Panc1 (cell line): ENCODE data around the gene KRTAP10-11. TPM values are rescaled to one million over a fixed set of nuclear protein-coding genes. Genes with fewer than 3 reads are reported as not detected.

Source experiments
- ATAC-seq: fragments of 200-7000 bp; cut with Tn5 transposase; 2 replicates; pipeline ENCODE4 v1.9.1; 2020; ENCODE audit warnings: mild to moderate bottlenecking, moderate library complexity
- BruUV-seq: library from RNA; stranded (reverse); fragments of 400-500 nt; replicated peaks from 2 replicates; lab custom pipeline; 2021; lab: Mats Ljungman, UMichigan
- CTCF ChIA-PET: fragments of 300-600 bp; sonication (Branson Sonifier 250); formaldehyde crosslinking; loops from one replicate; lab custom pipeline; 2022; ENCODE audit warnings: antibody characterized with exemption; lab: Charles Lee
- POLR2A ChIA-PET: fragments of 300-600 bp; sonication (Branson Sonifier 250); formaldehyde crosslinking; loops from one replicate; lab custom pipeline; 2022; ENCODE audit warnings: antibody characterized with exemption; lab: Charles Lee
- DNase-seq: peaks from one replicate; pipeline ENCODE4 v3.0.0-alpha.2; 2010; ENCODE audit warnings: low read depth, low spot score
- H3K27ac ChIP-seq: 2 replicates; pipeline ENCODE4 v1.5.1; 2011; ENCODE audit warnings: mild to moderate bottlenecking, low read length, inconsistent platforms
- H3K27me3 ChIP-seq: fragments of 200-500 bp; sonication (Bioruptor generic); 2 replicates; pipeline ENCODE4 v1.6.0; 2014; ENCODE audit warnings: low read length, inconsistent platforms; ENCODE audit not compliant: control insufficient read depth, insufficient read depth
- H3K36me3 ChIP-seq: fragments of 200-500 bp; sonication (Bioruptor generic); 2 replicates; pipeline ENCODE4 v1.5.1; 2014; ENCODE audit warnings: inconsistent platforms, mild to moderate bottlenecking, low read length, moderate library complexity; ENCODE audit not compliant: control insufficient read depth, insufficient read depth
- H3K4me1 ChIP-seq: 2 replicates; pipeline ENCODE4 v1.5.1; 2011; ENCODE audit warnings: inconsistent platforms, mild to moderate bottlenecking, low read length, moderate library complexity; ENCODE audit not compliant: control insufficient read depth, insufficient read depth
- H3K4me3 ChIP-seq, 2 experiments: 2 replicates each; pipeline ENCODE4 v1.5.1; 2011 to 2012; ENCODE audit warnings: low read depth in 2 of 2, low read length in 2 of 2, mild to moderate bottlenecking in 2 of 2, inconsistent platforms in 1 of 2, moderate library complexity in 1 of 2
- H3K9me3 ChIP-seq: fragments of 200-500 bp; sonication (Bioruptor generic); 2 replicates; pipeline ENCODE4 v1.5.1; 2014; ENCODE audit warnings: low read depth, mild to moderate bottlenecking, inconsistent platforms, low read length, moderate library complexity; ENCODE audit not compliant: control insufficient read depth, insufficient read depth
- POLR2AphosphoS5 ChIP-seq: IDR thresholded peaks from 2 replicates; pipeline ENCODE4 v1.6.1; 2012; ENCODE audit warnings: mild to moderate bottlenecking, low read depth, low read length, moderate library complexity
- SIN3A ChIP-seq: IDR thresholded peaks from 2 replicates; pipeline ENCODE4 v1.6.1; 2012; ENCODE audit warnings: low read depth, mild to moderate bottlenecking, low read length, moderate library complexity, borderline replicate concordance; ENCODE audit not compliant: insufficient read depth
- TCF7L2 ChIP-seq: IDR thresholded peaks from 2 replicates; pipeline ENCODE4 v1.6.1; 2011; ENCODE audit warnings: mild to moderate bottlenecking, low read depth, low read length, inconsistent platforms
- in situ Hi-C: cut with HindIII; loops from 2 replicates; pipeline ENCODE4 v1.10.0; 2016; ENCODE audit warnings: low sequenced_read_pairs, low pct_unique_long_range_greater_than_20kb
- intact Hi-C: fragments of 100-400 bp; cut with micrococcal nuclease; formaldehyde crosslinking; loops from one replicate; pipeline ENCODE4 v1.10.0; 2022; ENCODE audit not compliant: unreplicated experiment
- total RNA-seq: library from RNA; stranded (reverse); gene quantifications from one replicate; pipeline ENCODE4 v1.2.1, GENCODE V29; 2021; ENCODE audit not compliant: unreplicated experiment
- TF ChIP-seq, protein P1 (sequence below), 2 experiments: IDR thresholded peaks; 2 replicates each; pipeline ENCODE4 v1.6.1; 2011 to 2012; ENCODE audit warnings: low read depth in 2 of 2, control low read depth in 1 of 2, low read length in 1 of 2, mild to moderate bottlenecking in 1 of 2, moderate library complexity in 1 of 2; ENCODE audit not compliant: insufficient read depth in 1 of 2
- TF ChIP-seq, protein P2 (sequence below): fragments of 450-650 bp; IDR thresholded peaks from 2 replicates; pipeline ENCODE4 v1.5.1; 2017; ENCODE audit warnings: mild to moderate bottlenecking

The KRTAP10-11 gene
- total RNA-seq, 1 experiment from 2014 or later, result not detected

- TF ChIP-seq, protein P1, sequence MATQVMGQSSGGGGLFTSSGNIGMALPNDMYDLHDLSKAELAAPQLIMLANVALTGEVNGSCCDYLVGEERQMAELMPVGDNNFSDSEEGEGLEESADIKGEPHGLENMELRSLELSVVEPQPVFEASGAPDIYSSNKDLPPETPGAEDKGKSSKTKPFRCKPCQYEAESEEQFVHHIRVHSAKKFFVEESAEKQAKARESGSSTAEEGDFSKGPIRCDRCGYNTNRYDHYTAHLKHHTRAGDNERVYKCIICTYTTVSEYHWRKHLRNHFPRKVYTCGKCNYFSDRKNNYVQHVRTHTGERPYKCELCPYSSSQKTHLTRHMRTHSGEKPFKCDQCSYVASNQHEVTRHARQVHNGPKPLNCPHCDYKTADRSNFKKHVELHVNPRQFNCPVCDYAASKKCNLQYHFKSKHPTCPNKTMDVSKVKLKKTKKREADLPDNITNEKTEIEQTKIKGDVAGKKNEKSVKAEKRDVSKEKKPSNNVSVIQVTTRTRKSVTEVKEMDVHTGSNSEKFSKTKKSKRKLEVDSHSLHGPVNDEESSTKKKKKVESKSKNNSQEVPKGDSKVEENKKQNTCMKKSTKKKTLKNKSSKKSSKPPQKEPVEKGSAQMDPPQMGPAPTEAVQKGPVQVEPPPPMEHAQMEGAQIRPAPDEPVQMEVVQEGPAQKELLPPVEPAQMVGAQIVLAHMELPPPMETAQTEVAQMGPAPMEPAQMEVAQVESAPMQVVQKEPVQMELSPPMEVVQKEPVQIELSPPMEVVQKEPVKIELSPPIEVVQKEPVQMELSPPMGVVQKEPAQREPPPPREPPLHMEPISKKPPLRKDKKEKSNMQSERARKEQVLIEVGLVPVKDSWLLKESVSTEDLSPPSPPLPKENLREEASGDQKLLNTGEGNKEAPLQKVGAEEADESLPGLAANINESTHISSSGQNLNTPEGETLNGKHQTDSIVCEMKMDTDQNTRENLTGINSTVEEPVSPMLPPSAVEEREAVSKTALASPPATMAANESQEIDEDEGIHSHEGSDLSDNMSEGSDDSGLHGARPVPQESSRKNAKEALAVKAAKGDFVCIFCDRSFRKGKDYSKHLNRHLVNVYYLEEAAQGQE (IDR thresholded peaks at IDR 0.05; ENCODE audit: insufficient read depth in 1 of 2, low read depth in 2 of 2, low read length in 1 of 2), result no peak
- TF ChIP-seq TCF7L2 (no peak), POLR2AphosphoS5 (no peak), SIN3A (no peak)
- TF ChIP-seq, protein P2, sequence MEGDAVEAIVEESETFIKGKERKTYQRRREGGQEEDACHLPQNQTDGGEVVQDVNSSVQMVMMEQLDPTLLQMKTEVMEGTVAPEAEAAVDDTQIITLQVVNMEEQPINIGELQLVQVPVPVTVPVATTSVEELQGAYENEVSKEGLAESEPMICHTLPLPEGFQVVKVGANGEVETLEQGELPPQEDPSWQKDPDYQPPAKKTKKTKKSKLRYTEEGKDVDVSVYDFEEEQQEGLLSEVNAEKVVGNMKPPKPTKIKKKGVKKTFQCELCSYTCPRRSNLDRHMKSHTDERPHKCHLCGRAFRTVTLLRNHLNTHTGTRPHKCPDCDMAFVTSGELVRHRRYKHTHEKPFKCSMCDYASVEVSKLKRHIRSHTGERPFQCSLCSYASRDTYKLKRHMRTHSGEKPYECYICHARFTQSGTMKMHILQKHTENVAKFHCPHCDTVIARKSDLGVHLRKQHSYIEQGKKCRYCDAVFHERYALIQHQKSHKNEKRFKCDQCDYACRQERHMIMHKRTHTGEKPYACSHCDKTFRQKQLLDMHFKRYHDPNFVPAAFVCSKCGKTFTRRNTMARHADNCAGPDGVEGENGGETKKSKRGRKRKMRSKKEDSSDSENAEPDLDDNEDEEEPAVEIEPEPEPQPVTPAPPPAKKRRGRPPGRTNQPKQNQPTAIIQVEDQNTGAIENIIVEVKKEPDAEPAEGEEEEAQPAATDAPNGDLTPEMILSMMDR, result no peak
- ATAC-seq, result no peak
These were observed 49.0 kb downstream of the KRTAP10-11 start for GRCh38 chr21:44695184-44695583.

GRCh38 chr21:44695641-44696040 is 49.4 kb downstream of the KRTAP10-11 start:
- no peaks in the 10 kb centered on the region for H3K27me3 ChIP-seq
- intact Hi-C loops, result no loop called here
- H3K27ac ChIP-seq, result no peak overlapping the region
- POLR2A ChIA-PET, result no interaction called here
- no peak for ATAC-seq
- peaks cover 4% of the 10 kb centered on the region; the same call in 1 of the 2 replicates for H3K9me3 ChIP-seq
- in situ Hi-C loops, result no loop called here
- H3K4me1 ChIP-seq, result no peaks in the 10 kb centered on the region
- TF ChIP-seq SIN3A, result no peak
- TF ChIP-seq, protein P1 (IDR thresholded peaks at IDR 0.05; ENCODE audit: insufficient read depth in 1 of 2, low read depth in 2 of 2, low read length in 1 of 2), result no peak
- TF ChIP-seq POLR2AphosphoS5, result no peak
- no peak for TF ChIP-seq TCF7L2
- TF ChIP-seq, protein P2, result no peak
- no TSS peak for BruUV-seq
- no peak overlapping the region for H3K4me3 ChIP-seq
- CTCF ChIA-PET, result no interaction called here
- DNase-seq, result no peak
- no peaks in the 10 kb centered on the region for H3K36me3 ChIP-seq

More at GRCh38 chr21:44695184-44695583, 49.0 kb downstream of the KRTAP10-11 start:
- in situ Hi-C loops, result no loop called here
- BruUV-seq, result no TSS peak
- no peaks in the 10 kb centered on the region for H3K27me3 ChIP-seq
- ChIA-PET POLR2A (no interaction called here), CTCF (no interaction called here)
- no peak overlapping the region for H3K4me3 ChIP-seq
- H3K9me3 ChIP-seq, result peaks cover 4% of the 10 kb centered on the region; the same call in 1 of the 2 replicates
- no peaks in the 10 kb centered on the region for H3K4me1 ChIP-seq
- DNase-seq, result no peak
- H3K27ac ChIP-seq, result no peak overlapping the region
- intact Hi-C loops, result no loop called here
- H3K36me3 ChIP-seq, result no peaks in the 10 kb centered on the region
